ENCODE data around the gene HMCES. TPM values are rescaled to one million over a fixed set of nuclear protein-coding genes. Genes with fewer than 3 reads are reported as not detected.

HMCES gene
- 10 to 100 TPM in 3 of 4 donors, 1 to 10 TPM in 1; 2.0 to 42.9 (median 28.3) TPM for total RNA-seq

- H3K36me3 ChIP-seq, result no peaks in the 10 kb centered on the region
- DNase-seq, result peak; percentile 90 to 93
- no peaks in the 10 kb centered on the region for H3K9me3 ChIP-seq
Measured at GRCh38 chr3:129278439-129278965, at the start of gene HMCES. Gene HMCES (plus strand): TSS chr3:129278870. CDS start chr3:129279733, 863 bp downstream.

GRCh38 chr3:129228891-129229585 lies 49.6 kb upstream of the HMCES start:
- intact Hi-C loops (cut with DNase I; ENCODE audit: low total_unique reads), result no loop called here
- no peak for DNase-seq

More at GRCh38 chr3:129278439-129278965, at the start of gene HMCES:
- intact Hi-C loops (cut with DNase I; ENCODE audit: low total_unique reads), result loop anchor here (5.0 kb wide), 1 partner anchor 39 kb away; a partner anchor contains a TSS
- TF ChIP-seq CTCF (IDR thresholded peaks at IDR 0.05) (peak in 1 of 4 experiments; percentile 26), POLR2A (IDR thresholded peaks at IDR 0.05) (peak; percentile 82 to 87)
- Histone ChIP-seq H3K27me3 (no peaks in the 10 kb centered on the region), H3K4me1 (peaks cover 0 to 9% of the 10 kb centered on the region in 2 donors), H3K4me3 (peak within 1 kb of the TSS; percentile 66 to 96), H3K27ac (peak within 1 kb of the TSS; percentile 87 to 96)

GRCh38 chr3:129230311-129231019 lies 48.2 kb upstream of the HMCES start:
- Histone ChIP-seq H3K36me3 (no peaks in the 10 kb centered on the region), H3K4me3 (no peak overlapping the region), H3K4me1 (peaks cover 0 to 5% of the 10 kb centered on the region in 2 donors), H3K9me3 (no peaks in the 10 kb centered on the region), H3K27ac (no peak overlapping the region), H3K27me3 (no peaks in the 10 kb centered on the region)
- intact Hi-C loops (cut with DNase I; ENCODE audit: low total_unique reads), result no loop called here
- DNase-seq, result no peak
- TF ChIP-seq POLR2A (IDR thresholded peaks at IDR 0.05) (no peak), CTCF (IDR thresholded peaks at IDR 0.05) (no peak)

More at GRCh38 chr3:129228891-129229585, 49.6 kb upstream of the HMCES start:
- TF ChIP-seq CTCF (IDR thresholded peaks at IDR 0.05) (no peak), POLR2A (IDR thresholded peaks at IDR 0.05) (no peak)
- no peaks in the 10 kb centered on the region for H3K27me3 ChIP-seq
- H3K36me3 ChIP-seq, result no peaks in the 10 kb centered on the region
- H3K4me1 ChIP-seq, result peaks cover 4 to 5% of the 10 kb centered on the region in 2 donors
- no peak overlapping the region for H3K4me3 ChIP-seq
- no peaks in the 10 kb centered on the region for H3K9me3 ChIP-seq
- peak overlapping the region; percentile 73 to 88 for H3K27ac ChIP-seq

- H3K27ac ChIP-seq, result no peak overlapping the region
- H3K36me3 ChIP-seq, result no peaks in the 10 kb centered on the region
- intact Hi-C loops (cut with DNase I; ENCODE audit: low total_unique reads), result no loop called here
- no peaks in the 10 kb centered on the region for H3K9me3 ChIP-seq
- no peak overlapping the region for H3K4me3 ChIP-seq
- TF ChIP-seq CTCF (IDR thresholded peaks at IDR 0.05) (no peak), POLR2A (IDR thresholded peaks at IDR 0.05) (no peak)
- peaks cover 0 to 5% of the 10 kb centered on the region in 2 donors for H3K4me1 ChIP-seq
- DNase-seq, result no peak
- H3K27me3 ChIP-seq, result no peaks in the 10 kb centered on the region
Measured at GRCh38 chr3:129231331-129232119, 47.1 kb upstream of the HMCES start.

Data from uterus (tissue), 4 donors.